ENCODE data around the gene AKR1B1.

Gene AKR1B1

DNA sequence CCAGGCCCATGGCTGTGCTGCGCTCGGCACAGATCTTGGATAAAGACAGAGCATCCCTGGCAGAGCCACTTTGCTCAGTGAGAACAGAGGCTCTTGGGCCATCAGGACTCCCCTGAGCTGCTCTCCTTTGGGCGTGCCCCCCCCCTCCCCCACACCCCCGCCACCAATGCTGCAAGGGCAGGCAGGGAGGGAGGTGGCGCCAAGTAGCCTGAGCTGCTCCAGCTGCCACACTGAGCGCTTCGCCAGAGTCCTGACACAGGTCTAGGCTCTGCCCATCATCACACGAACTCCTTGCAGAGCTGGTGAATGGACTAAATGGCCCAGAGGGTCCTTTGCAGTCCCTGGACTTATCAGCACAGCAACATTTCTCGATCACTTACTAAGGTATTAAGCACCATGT is 12.5 kb downstream of the AKR1B1 start:
- H3K4me1 ChIP-seq (ENCODE audit: insufficient read depth, low read length, severe bottlenecking): no peaks in the 10 kb centered on the region
- H3K9me3 ChIP-seq (ENCODE audit: low read length): no peaks in the 10 kb centered on the region
- no peak overlapping the region for H2AFZ ChIP-seq (ENCODE audit: low read length)
- H3K79me2 ChIP-seq (ENCODE audit: insufficient read depth, low read length): no peaks in the 10 kb centered on the region
- no peaks in the 10 kb centered on the region for H4K20me1 ChIP-seq (ENCODE audit: insufficient read depth, low read length)
- H3K27ac ChIP-seq (ENCODE audit: low read depth, low read length, poor library complexity, severe bottlenecking): no peak overlapping the region
- H3K4me3 ChIP-seq (ENCODE audit: low read depth, low read length, poor library complexity, severe bottlenecking): no peak overlapping the region
- no peak for TF ChIP-seq CTCF (IDR thresholded peaks at IDR 0.05; ENCODE audit: low read length)
- TF ChIP-seq EZH2 (IDR thresholded peaks at IDR 0.05; ENCODE audit: borderline replicate concordance, low read length): no peak
- H3K4me2 ChIP-seq (ENCODE audit: low read length): no peak overlapping the region
- no peaks in the 10 kb centered on the region for H3K27me3 ChIP-seq (ENCODE audit: insufficient read depth, low read length)
- peaks cover 95% of the 10 kb centered on the region for H3K36me3 ChIP-seq (ENCODE audit: insufficient read depth, low read length)
- H3F3A ChIP-seq (ENCODE audit: insufficient read depth, low read length): no peaks in the 10 kb centered on the region
- no peaks in the 10 kb centered on the region for H3K9me2 ChIP-seq (ENCODE audit: low read depth, low read length)
- H3K9ac ChIP-seq (ENCODE audit: low read length): no peak overlapping the region

GRCh38 chr7:134444961-134445315 is 14.0 kb downstream of the AKR1B1 start:
- H3K9ac ChIP-seq (ENCODE audit: low read length): no peak overlapping the region
- no peak overlapping the region for H3K27ac ChIP-seq (ENCODE audit: low read depth, low read length, poor library complexity, severe bottlenecking)
- H3K4me1 ChIP-seq (ENCODE audit: insufficient read depth, low read length, severe bottlenecking): no peaks in the 10 kb centered on the region
- TF ChIP-seq EZH2 (IDR thresholded peaks at IDR 0.05; ENCODE audit: borderline replicate concordance, low read length) (no peak), CTCF (IDR thresholded peaks at IDR 0.05; ENCODE audit: low read length) (no peak)
- H3K4me3 ChIP-seq (ENCODE audit: low read depth, low read length, poor library complexity, severe bottlenecking): no peak overlapping the region
- no peak overlapping the region for H2AFZ ChIP-seq (ENCODE audit: low read length)
- H3K4me2 ChIP-seq (ENCODE audit: low read length): no peak overlapping the region
- H3K9me2 ChIP-seq (ENCODE audit: low read depth, low read length): no peaks in the 10 kb centered on the region
- H4K20me1 ChIP-seq (ENCODE audit: insufficient read depth, low read length): no peaks in the 10 kb centered on the region
- H3K36me3 ChIP-seq (ENCODE audit: insufficient read depth, low read length): peaks cover 95% of the 10 kb centered on the region
- H3F3A ChIP-seq (ENCODE audit: insufficient read depth, low read length): no peaks in the 10 kb centered on the region
- no peaks in the 10 kb centered on the region for H3K79me2 ChIP-seq (ENCODE audit: insufficient read depth, low read length)
- H3K9me3 ChIP-seq (ENCODE audit: low read length): no peaks in the 10 kb centered on the region
- H3K27me3 ChIP-seq (ENCODE audit: insufficient read depth, low read length): no peaks in the 10 kb centered on the region

GRCh38 chr7:134444198-134444960 is 14.5 kb downstream of the AKR1B1 start:
- no peak overlapping the region for H3K27ac ChIP-seq (ENCODE audit: low read depth, low read length, poor library complexity, severe bottlenecking)
- no peaks in the 10 kb centered on the region for H3F3A ChIP-seq (ENCODE audit: insufficient read depth, low read length)
- no peak overlapping the region for H2AFZ ChIP-seq (ENCODE audit: low read length)
- H3K27me3 ChIP-seq (ENCODE audit: insufficient read depth, low read length): no peaks in the 10 kb centered on the region
- peaks cover 90% of the 10 kb centered on the region for H3K36me3 ChIP-seq (ENCODE audit: insufficient read depth, low read length)
- no peaks in the 10 kb centered on the region for H3K9me2 ChIP-seq (ENCODE audit: low read depth, low read length)
- no peaks in the 10 kb centered on the region for H3K4me1 ChIP-seq (ENCODE audit: insufficient read depth, low read length, severe bottlenecking)
- H3K9me3 ChIP-seq (ENCODE audit: low read length): no peaks in the 10 kb centered on the region
- TF ChIP-seq EZH2 (IDR thresholded peaks at IDR 0.05; ENCODE audit: borderline replicate concordance, low read length): no peak
- no peak for TF ChIP-seq CTCF (IDR thresholded peaks at IDR 0.05; ENCODE audit: low read length)
- no peaks in the 10 kb centered on the region for H4K20me1 ChIP-seq (ENCODE audit: insufficient read depth, low read length)
- no peak overlapping the region for H3K9ac ChIP-seq (ENCODE audit: low read length)
- H3K79me2 ChIP-seq (ENCODE audit: insufficient read depth, low read length): no peaks in the 10 kb centered on the region
- H3K4me3 ChIP-seq (ENCODE audit: low read depth, low read length, poor library complexity, severe bottlenecking): no peak overlapping the region
- no peak overlapping the region for H3K4me2 ChIP-seq (ENCODE audit: low read length)
